ENCODE results near the gene KRTAP5-3.

Gene KRTAP5-3

GRCh38 chr11:1563149-1563638 lies 45.1 kb downstream of the KRTAP5-3 start:
- no peak for DNase-seq

GRCh38 chr11:1562469-1563148 lies 45.7 kb downstream of the KRTAP5-3 start:
- DNase-seq, result no peak

GRCh38 chr11:1561955-1562354 lies 46.3 kb downstream of the KRTAP5-3 start:
- no peak for DNase-seq

GRCh38 chr11:1561266-1561665 lies 47.0 kb downstream of the KRTAP5-3 start:
- DNase-seq, result no peak

- DNase-seq, result no peak
Measured at GRCh38 chr11:1560649-1561251, 47.5 kb downstream of the KRTAP5-3 start.

- no peak for DNase-seq
Measured at GRCh38 chr11:1560002-1560648, 48.1 kb downstream of the KRTAP5-3 start.

GRCh38 chr11:1559111-1559951 lies 48.9 kb downstream of the KRTAP5-3 start:
- peak; percentile 34 to 55 (median 38) for DNase-seq

GRCh38 chr11:1558775-1559110 lies 49.5 kb downstream of the KRTAP5-3 start:
- no peak for DNase-seq

- no peak for DNase-seq
Measured at GRCh38 chr11:1557904-1558774, 50.1 kb downstream of the KRTAP5-3 start.

Data from suppressor macrophage treated with lipopolysaccharide for 1 hour (primary cell).